ENCODE measurements around the gene NOL4. TPM values are rescaled to one million over a fixed set of nuclear protein-coding genes. Genes with fewer than 3 reads are reported as not detected.

Gene NOL4
- total RNA-seq, 4 donors from 2014 or later, result not detected

- DNase-seq (no peak), ATAC-seq (no peak)
- Histone ChIP-seq H3K9me3 (peaks cover 0 to 3% (median 0%) of the 10 kb centered on the region in 3 donors), H3K36me3 (no peaks in the 10 kb centered on the region), H3K27ac (no peak overlapping the region), H3K4me3 (no peak overlapping the region), H3K4me1 (no peaks in the 10 kb centered on the region), H3K27me3 (no peaks in the 10 kb centered on the region)
- TF ChIP-seq POLR2A (IDR thresholded peaks at IDR 0.05) (no peak), CTCF (IDR thresholded peaks at IDR 0.05 in 4 of 5, conservative IDR thresholded peaks at IDR 0.05 in 1 of 5) (no peak)
- intact Hi-C loops (cut with DNase I; ENCODE audit: low total_unique reads) (no loop called here), in situ Hi-C loops (cut with MboI; ENCODE audit: low sequenced_read_pairs in 4 of 4) (no loop called here)
These were observed 20.8 kb downstream of the NOL4 start for GRCh38 chr18:34203866-34204265.

- ATAC-seq, result no peak
- DNase-seq, result no peak
- Histone ChIP-seq H3K9me3 (no peaks in the 10 kb centered on the region), H3K27ac (no peak overlapping the region), H3K4me3 (no peak overlapping the region), H3K4me1 (no peaks in the 10 kb centered on the region), H3K36me3 (no peaks in the 10 kb centered on the region), H3K27me3 (no peaks in the 10 kb centered on the region)
- TF ChIP-seq POLR2A (IDR thresholded peaks at IDR 0.05) (no peak), CTCF (IDR thresholded peaks at IDR 0.05 in 4 of 5, conservative IDR thresholded peaks at IDR 0.05 in 1 of 5) (no peak)
- intact Hi-C loops (cut with DNase I; ENCODE audit: low total_unique reads) (no loop called here), in situ Hi-C loops (cut with MboI; ENCODE audit: low sequenced_read_pairs in 4 of 4) (no loop called here)
These were observed 28.5 kb downstream of the NOL4 start for GRCh38 chr18:34196256-34196655.

- H3K27ac ChIP-seq, result no peak overlapping the region
- H3K9me3 ChIP-seq, result no peaks in the 10 kb centered on the region
- intact Hi-C loops (cut with DNase I; ENCODE audit: low total_unique reads), result no loop called here
- DNase-seq, result no peak
- in situ Hi-C loops (cut with MboI; ENCODE audit: low sequenced_read_pairs in 4 of 4), result no loop called here
- H3K4me3 ChIP-seq, result no peak overlapping the region
- ATAC-seq, result no peak
- H3K4me1 ChIP-seq, result no peaks in the 10 kb centered on the region
- no peaks in the 10 kb centered on the region for H3K36me3 ChIP-seq
- no peaks in the 10 kb centered on the region for H3K27me3 ChIP-seq
- TF ChIP-seq CTCF (IDR thresholded peaks at IDR 0.05 in 4 of 5, conservative IDR thresholded peaks at IDR 0.05 in 1 of 5) (no peak), POLR2A (IDR thresholded peaks at IDR 0.05) (no peak)
These were observed 30.5 kb downstream of the NOL4 start for GRCh38 chr18:34194239-34194638.

- Histone ChIP-seq H3K4me3 (no peak overlapping the region), H3K27me3 (no peaks in the 10 kb centered on the region), H3K9me3 (no peaks in the 10 kb centered on the region), H3K27ac (no peak overlapping the region), H3K4me1 (no peaks in the 10 kb centered on the region), H3K36me3 (no peaks in the 10 kb centered on the region)
- no peak for DNase-seq
- intact Hi-C loops (cut with DNase I; ENCODE audit: low total_unique reads), result no loop called here
- no peak for TF ChIP-seq CTCF (IDR thresholded peaks at IDR 0.05 in 4 of 5, conservative IDR thresholded peaks at IDR 0.05 in 1 of 5)
- no peak for TF ChIP-seq POLR2A (IDR thresholded peaks at IDR 0.05)
- in situ Hi-C loops (cut with MboI; ENCODE audit: low sequenced_read_pairs in 4 of 4), result no loop called here
- no peak for ATAC-seq
These were observed 34.9 kb downstream of the NOL4 start for GRCh38 chr18:34189656-34190435.
